H1 (cell line): ENCODE results near the gene MAP2K2. TPM values are rescaled to one million over a fixed set of nuclear protein-coding genes. Genes with fewer than 3 reads are reported as not detected.

Source experiments
- CTCF ChIA-PET: fragments of 300-600 bp; sonication (Branson Sonifier 250); formaldehyde crosslinking; loops from one replicate; lab custom pipeline; 2021; ENCODE audit not compliant: partially characterized antibody; lab: Charles Lee
- POLR2A ChIA-PET: fragments of 300-600 bp; sonication (Branson Sonifier 250); formaldehyde crosslinking; loops from one replicate; lab custom pipeline; 2021; ENCODE audit warnings: inconsistent platforms; ENCODE audit not compliant: partially characterized antibody; lab: Charles Lee
- DNase-seq, 2 experiments: peaks; one replicate each; pipeline versions ENCODE4 v3.0.0 to v3.0.0-alpha.2; 2010 to 2022; ENCODE audit warnings: low spot score in 2 of 2, low read depth in 1 of 2, mixed read lengths in 1 of 2
- FAIRE-seq: peaks from 2 replicates; lab custom pipeline; 2011; peaks lifted over from hg19 to GRCh38; lab: Jason Lieb, UNC
- H2AFZ ChIP-seq: 2 replicates; pipeline ENCODE4 v1.8.1; 2012; ENCODE audit warnings: low read length, inconsistent platforms
- H2AK5ac ChIP-seq: 2 replicates; pipeline ENCODE4 v1.6.1; 2013; ENCODE audit warnings: low read depth, low read length
- H2BK120ac ChIP-seq: replicated peaks from 2 replicates; pipeline ENCODE3; 2013; ENCODE audit warnings: low read depth, low read length, inconsistent platforms
- H2BK12ac ChIP-seq: 2 replicates; pipeline ENCODE4 v1.6.1; 2013; ENCODE audit warnings: low read depth, low read length
- H2BK15ac ChIP-seq: 2 replicates; pipeline ENCODE4 v1.6.1; 2013; ENCODE audit warnings: low read length
- H2BK20ac ChIP-seq: 2 replicates; pipeline ENCODE4 v1.6.1; 2013; ENCODE audit warnings: low read length
- H2BK5ac ChIP-seq: 2 replicates; pipeline ENCODE4 v1.6.1; 2013; ENCODE audit warnings: low read depth, low read length
- H3K14ac ChIP-seq: 2 replicates; pipeline ENCODE4 v1.6.1; 2013; ENCODE audit warnings: inconsistent platforms; ENCODE audit not compliant: insufficient read length
- H3K18ac ChIP-seq: 2 replicates; pipeline ENCODE4 v1.6.1; 2013; ENCODE audit warnings: low read length; ENCODE audit errors: extremely low read depth
- H3K23ac ChIP-seq: 2 replicates; pipeline ENCODE4 v1.6.1; 2013; ENCODE audit warnings: inconsistent platforms; ENCODE audit not compliant: insufficient read length
- H3K23me2 ChIP-seq: 2 replicates; pipeline ENCODE4 v1.6.1; 2013; ENCODE audit warnings: low read depth, low read length
- H3K27ac ChIP-seq: 2 replicates; pipeline ENCODE4 v1.6.1; 2011; ENCODE audit warnings: low read depth, low read length, inconsistent platforms
- H3K27me3 ChIP-seq, 4 experiments: replicated peaks in 1 of 4; 1 replicate in 1 of 4; 2 replicates in 3 of 4; pipeline versions ENCODE4 v1.6.1 to v1.8.1; 2011 to 2013; ENCODE audit warnings: low read length in 3 of 4, mild to moderate bottlenecking in 3 of 4, inconsistent platforms in 2 of 4, mixed read lengths in 2 of 4, moderate library complexity in 1 of 4; ENCODE audit not compliant: control insufficient read depth in 3 of 4, insufficient read depth in 3 of 4; ENCODE audit errors: extremely low read depth in 1 of 4
- H3K36me3 ChIP-seq, 4 experiments: 2 replicates each; pipeline versions ENCODE4 v1.6.1 to v1.8.1; 2011 to 2013; ENCODE audit warnings: mild to moderate bottlenecking in 4 of 4, low read length in 3 of 4, moderate library complexity in 2 of 4, control low read depth in 1 of 4, inconsistent platforms in 1 of 4; ENCODE audit not compliant: insufficient read depth in 4 of 4, control insufficient read depth in 2 of 4
- H3K4ac ChIP-seq: replicated peaks from 2 replicates; pipeline ENCODE3; 2013; ENCODE audit warnings: low read length, low read depth, mixed read lengths, inconsistent platforms; ENCODE audit not compliant: insufficient read length
- H3K4me1 ChIP-seq, 4 experiments: replicated peaks in 1 of 4; 1 replicate in 1 of 4; 2 replicates in 3 of 4; pipeline versions ENCODE4 v1.6.1 to v1.8.1; 2011 to 2013; ENCODE audit warnings: low read length in 3 of 4, inconsistent platforms in 2 of 4, mixed read lengths in 1 of 4; ENCODE audit not compliant: insufficient read depth in 4 of 4, control insufficient read depth in 3 of 4
- H3K4me2 ChIP-seq, 2 experiments: 2 replicates each; pipeline versions ENCODE4 v1.6.1 to v1.8.1; 2011 to 2013; ENCODE audit warnings: low read depth in 2 of 2, low read length in 2 of 2, control low read depth in 1 of 2, inconsistent platforms in 1 of 2, mild to moderate bottlenecking in 1 of 2; ENCODE audit not compliant: insufficient read depth in 1 of 2
- H3K4me3 ChIP-seq, 4 experiments: fragments of 200-600, 300-600 bp in 1 of 4; sonication (generic), shearing (Covaris generic), sonication (Bioruptor Twin) in 1 of 4; 2 replicates each; pipeline versions ENCODE4 v1.5.1 to v1.8.1; 2011 to 2016; ENCODE audit warnings: low read length in 4 of 4, low read depth in 3 of 4, control low read depth in 2 of 4, inconsistent platforms in 2 of 4, mild to moderate bottlenecking in 2 of 4, mixed read lengths in 1 of 4, moderate library complexity in 1 of 4; ENCODE audit not compliant: insufficient read depth in 2 of 4; ENCODE audit errors: extremely low read depth in 1 of 4
- H3K56ac ChIP-seq: replicated peaks from 2 replicates; pipeline ENCODE3; 2013; ENCODE audit warnings: low read depth, mild to moderate bottlenecking, mixed read lengths, low read length, inconsistent platforms; ENCODE audit not compliant: insufficient read length
- H3K79me1 ChIP-seq: 2 replicates; pipeline ENCODE4 v1.6.1; 2013; ENCODE audit warnings: low read depth, low read length, control low read depth
- H3K79me2 ChIP-seq, 2 experiments: 2 replicates each; pipeline versions ENCODE4 v1.6.1 to v1.8.1; 2012 to 2013; ENCODE audit warnings: low read length in 2 of 2, mild to moderate bottlenecking in 2 of 2, inconsistent platforms in 1 of 2; ENCODE audit not compliant: insufficient read depth in 2 of 2, control insufficient read depth in 1 of 2
- H3K9ac ChIP-seq, 4 experiments: replicated peaks in 1 of 4; 1 replicate in 1 of 4; 2 replicates in 3 of 4; pipeline versions ENCODE4 v1.6.1 to v1.8.1; 2011 to 2013; ENCODE audit warnings: low read depth in 3 of 4, low read length in 3 of 4, control low read depth in 2 of 4, mild to moderate bottlenecking in 2 of 4, moderate library complexity in 2 of 4, inconsistent platforms in 1 of 4; ENCODE audit errors: extremely low read depth in 1 of 4
- H3K9me3 ChIP-seq, 2 experiments: 2 replicates each; pipeline versions ENCODE4 v1.6.1 to v1.8.1; 2012 to 2013; ENCODE audit warnings: mild to moderate bottlenecking in 2 of 2, moderate library complexity in 2 of 2, control low read depth in 1 of 2, inconsistent platforms in 1 of 2, low read depth in 1 of 2, low read length in 1 of 2, mixed read lengths in 1 of 2; ENCODE audit not compliant: insufficient read depth in 2 of 2
- H4K20me1 ChIP-seq, 2 experiments: replicated peaks in 1 of 2; 2 replicates each; pipeline versions ENCODE3 to v1.8.1; 2011 to 2013; ENCODE audit warnings: inconsistent platforms in 2 of 2, low read length in 2 of 2, mild to moderate bottlenecking in 1 of 2; ENCODE audit not compliant: insufficient read depth in 2 of 2, control insufficient read depth in 1 of 2
- H4K5ac ChIP-seq: 2 replicates; pipeline ENCODE4 v1.6.1; 2013; ENCODE audit warnings: low read length, low read depth, mixed read lengths, inconsistent platforms; ENCODE audit not compliant: insufficient read length
- H4K8ac ChIP-seq: 2 replicates; pipeline ENCODE4 v1.8.0; 2013; ENCODE audit warnings: mild to moderate bottlenecking, moderate library complexity, low read length, inconsistent platforms; ENCODE audit not compliant: insufficient read depth; ENCODE audit errors: extremely low read depth
- H4K91ac ChIP-seq: replicated peaks from 2 replicates; pipeline ENCODE3; 2013; ENCODE audit warnings: low read length, mixed read lengths, inconsistent platforms; ENCODE audit not compliant: insufficient read length
- CEBPB ChIP-seq: IDR thresholded peaks from 2 replicates; pipeline ENCODE4 v1.6.1; 2012; ENCODE audit warnings: low read depth, low read length
- EGR1 ChIP-seq: IDR thresholded peaks from 2 replicates; pipeline ENCODE4 v1.6.1; 2011; ENCODE audit warnings: low read depth, low read length, borderline replicate concordance
- FOSL1 ChIP-seq: IDR thresholded peaks from 2 replicates; pipeline ENCODE4 v1.6.1; 2011; ENCODE audit warnings: mild to moderate bottlenecking, low read depth, low read length, moderate library complexity; ENCODE audit not compliant: insufficient read depth
- KDM1A ChIP-seq: fragments of 200-600, 300-600 bp; sonication (generic); IDR thresholded peaks from 2 replicates; pipeline ENCODE4 v1.7.1; 2016; ENCODE audit warnings: mild to moderate bottlenecking, low read length, borderline replicate concordance
- NANOG ChIP-seq: IDR thresholded peaks from 2 replicates; pipeline ENCODE4 v1.6.1; 2011; ENCODE audit warnings: low read length, low read depth, mild to moderate bottlenecking, inconsistent platforms; ENCODE audit not compliant: insufficient read depth, poor library complexity, severe bottlenecking
- POLR2A ChIP-seq, 2 experiments: IDR thresholded peaks; 1 replicate in 1 of 2; 2 replicates in 1 of 2; pipeline ENCODE4 v1.6.1; 2011; ENCODE audit warnings: low read depth in 2 of 2, low read length in 2 of 2, mild to moderate bottlenecking in 2 of 2; ENCODE audit errors: control extremely low read depth in 1 of 2
- RAD21 ChIP-seq, 2 experiments: IDR thresholded peaks in 1 of 2; conservative IDR thresholded peaks in 1 of 2; 2 replicates each; pipeline ENCODE4 v1.6.1; 2011; ENCODE audit warnings: low read depth in 2 of 2, low read length in 2 of 2, improper control_type of control experiment in 1 of 2, inconsistent platforms in 1 of 2, mild to moderate bottlenecking in 1 of 2, moderate library complexity in 1 of 2
- RNF2 ChIP-seq: fragments of 200-900, 300-1000 bp; sonication (generic); IDR thresholded peaks from 2 replicates; pipeline ENCODE4 v1.7.1; 2016; ENCODE audit warnings: borderline replicate concordance, low read depth, mild to moderate bottlenecking, antibody characterized with exemption, low read length; ENCODE audit not compliant: poor library complexity, severe bottlenecking; ENCODE audit errors: missing control alignments
- SIX5 ChIP-seq: IDR thresholded peaks from 2 replicates; pipeline ENCODE4 v1.6.1; 2011; ENCODE audit warnings: mild to moderate bottlenecking, low read depth, low read length
- SUZ12 ChIP-seq: fragments of 200-600 bp; sonication (generic); IDR thresholded peaks from 2 replicates; pipeline ENCODE4 v1.6.1; 2012; ENCODE audit warnings: mild to moderate bottlenecking, inconsistent platforms, low read length, moderate library complexity, mixed read lengths
- ZNF274 ChIP-seq: IDR thresholded peaks from 2 replicates; pipeline ENCODE4 v1.7.0; 2012; ENCODE audit warnings: low read length, borderline replicate concordance; ENCODE audit errors: extremely low read depth
- WGBS, 2 experiments: shearing (Covaris generic) in 1 of 2; methylation state at CpG; one replicate each; pipeline versions ENCODE4 v1.1.6 to v1.1.7; 2013 to 2015; ENCODE audit warnings: low lambda C conversion rate in 2 of 2, mixed read lengths in 2 of 2, inconsistent platforms in 1 of 2, low coverage in 1 of 2, missing lambda C conversion rate in 1 of 2; ENCODE audit not compliant: insufficient replicate concordance in 2 of 2, insufficient coverage in 1 of 2, insufficient read length in 1 of 2; ENCODE audit errors: extremely low coverage in 1 of 2, missing lambda C conversion rate in 1 of 2; 5-methylcytosine and 5-hydroxymethylcytosine counted together
- polyA plus RNA-seq, 7 experiments: library from polyadenylated mRNA; depleted of rRNA in 3 of 7; stranded (reverse) in 5 of 7; unstranded in 2 of 7; fragments of >200 nt in 5 of 7; fragments of 200-250 nt in 2 of 7; gene quantifications; 1 replicate in 5 of 7; 2 replicates in 1 of 7; 4 replicates in 1 of 7; pipeline versions ENCODE4 v1.2.1 to v1.2.3, GENCODE V29; 2011 to 2013; ENCODE audit warnings: missing spikeins in 2 of 7, mixed read lengths in 2 of 7
- total RNA-seq: library from RNA; stranded (reverse); fragmentation: NEBNext Ultra II Directional; extraction: Animal tissue kit (Norgen Biotek cat#: 25700); gene quantifications from 2 replicates; pipeline ENCODE4 v1.2.1, GENCODE V29; 2021

Gene MAP2K2
- total and polyA plus RNA-seq, 2 of the 8 experiments (the other 6 are each of a cell fraction or from before 2014, with no cell fraction given), result 111 to 162 TPM

GRCh38 chr19:4108767-4109625 is 14.9 kb downstream of the MAP2K2 start:
- Histone ChIP-seq H3K4ac (no peak overlapping the region), H2BK20ac (no peak overlapping the region), H2AFZ (no peak overlapping the region), H3K14ac (no peak overlapping the region), H3K4me1 (no peaks in the 10 kb centered on the region), H3K4me2 (no peak overlapping the region), H2AK5ac (no peak overlapping the region), H3K79me1 (peaks cover 7% of the 10 kb centered on the region), H4K8ac (no peak overlapping the region), H4K5ac (no peak overlapping the region), H2BK120ac (no peak overlapping the region), H3K18ac (no peak overlapping the region), H3K27ac (no peak overlapping the region), H4K20me1 (peaks cover 7 to 12% of the 10 kb centered on the region in 2 experiments), H4K91ac (no peak overlapping the region), H3K79me2 (no peaks in the 10 kb centered on the region; a peak in 1 of 4 replicates), H2BK15ac (no peak overlapping the region), H3K23ac (no peak overlapping the region), H3K27me3 (no peaks in the 10 kb centered on the region), H3K36me3 (peaks cover 7 to 62% (median 31%) of the 10 kb centered on the region in 4 experiments), H2BK12ac (no peak overlapping the region), H2BK5ac (no peak overlapping the region; the same call in 1 of the 2 replicates), H3K9me3 (peaks cover 0 to 5% of the 10 kb centered on the region in 2 experiments; a peak in 1 of 4 replicates), H3K23me2 (no peaks in the 10 kb centered on the region), H3K9ac (no peak overlapping the region), H3K4me3 (no peak overlapping the region), H3K56ac (no peak overlapping the region)
- POLR2A ChIA-PET, result interaction anchor here (0.9 to 1.8 kb wide), 6 partner anchors 8 to 125 kb away, joined by 3 to 8 read pairs (median 3); partner anchors contain the start of gene EEF2
- DNase-seq (no peak), FAIRE-seq (no peak)
- CTCF ChIA-PET, result interaction anchor here (0.6 to 1.8 kb wide), 3 partner anchors 11 to 103 kb away, joined by 3 to 12 read pairs (median 3); no protein-coding TSS in a partner anchor
- 96% methylated on average over 35 of the region's 35 CpGs; no CpG with 5 or more reads in 1 of the 2 experiments for WGBS, 2 experiments
- TF ChIP-seq FOSL1 (no peak), KDM1A (no peak), EGR1 (no peak), NANOG (no peak), SUZ12 (no peak), SIX5 (no peak), ZNF274 (no peak), RNF2 (no peak), RAD21 (IDR thresholded peaks at IDR 0.05 in 1 of 2, conservative IDR thresholded peaks at IDR 0.05 in 1 of 2; ENCODE audit: low read depth in 2 of 2, low read length in 2 of 2) (no peak), POLR2A (IDR thresholded peaks at IDR 0.05; ENCODE audit: control extremely low read depth in 1 of 2, low read depth in 2 of 2, low read length in 2 of 2) (no peak), CEBPB (no peak)
